WTC11 (cell line): ENCODE results near the gene GLT8D2. TPM values are rescaled to one million over a fixed set of nuclear protein-coding genes. Genes with fewer than 3 reads are reported as not detected.
"Not testable (repeated sequence)": the region's sequence is repeated elsewhere in the genome, so short reads cannot be mapped to it uniquely, and the experiment has no call there.

ENCODE experiments used
- ATAC-seq: fragments of 200-7000 bp; cut with Tn5 transposase; 2 replicates; pipeline ENCODE4 v1.10.0; 2021; ENCODE audit warnings: mild to moderate bottlenecking, moderate library complexity
- CTCF ChIA-PET: fragments of 300-600 bp; sonication (Branson Sonifier 250); formaldehyde crosslinking; loops from one replicate; lab custom pipeline; 2021; ENCODE audit warnings: antibody characterized with exemption; lab: Charles Lee
- POLR2A ChIA-PET: fragments of 350-600 bp; sonication (Branson Sonifier 250); formaldehyde crosslinking; loops from one replicate; lab custom pipeline; 2021; ENCODE audit warnings: antibody characterized with exemption; lab: Charles Lee
- DNase-seq: peaks from one replicate; pipeline ENCODE4 v3.0.0; 2021; ENCODE audit warnings: low spot score
- H3K27ac Mint-ChIP-seq: 2 replicates; pipeline ENCODE4 v1.8.0; 2021; ENCODE audit warnings: mixed read lengths
- H3K27me3 Mint-ChIP-seq: 2 replicates; pipeline ENCODE4 v1.8.0; 2021; ENCODE audit warnings: low read depth, mild to moderate bottlenecking, moderate library complexity, mixed read lengths
- H3K36me3 Mint-ChIP-seq: 2 replicates; pipeline ENCODE4 v1.8.0; 2021; ENCODE audit warnings: mixed read lengths
- H3K4me1 Mint-ChIP-seq: 2 replicates; pipeline ENCODE4 v1.8.0; 2022; ENCODE audit warnings: mixed read lengths
- H3K4me3 Mint-ChIP-seq: 2 replicates; pipeline ENCODE4 v1.8.0; 2021; ENCODE audit warnings: mild to moderate bottlenecking, moderate library complexity, mixed read lengths
- H3K9me3 Mint-ChIP-seq: 2 replicates; pipeline ENCODE4 v1.8.0; 2021; ENCODE audit warnings: mixed read lengths
- AFF4 ChIP-seq: sonication (generic); formaldehyde crosslinking; IDR thresholded peaks from 2 replicates; pipeline ENCODE4 v1.8.1; 2023; ENCODE audit warnings: mild to moderate bottlenecking, missing genetic modification reagents, borderline replicate concordance
- ESRRA ChIP-seq: sonication (generic); formaldehyde crosslinking; IDR thresholded peaks from 2 replicates; pipeline ENCODE4 v1.8.1; 2022; ENCODE audit warnings: mild to moderate bottlenecking, missing genetic modification reagents, borderline replicate concordance
- ETV6 ChIP-seq: sonication (generic); formaldehyde crosslinking; IDR thresholded peaks from 2 replicates; pipeline ENCODE4 v1.8.1; 2022; ENCODE audit warnings: mild to moderate bottlenecking, missing genetic modification reagents
- FOXJ3 ChIP-seq: sonication (generic); formaldehyde crosslinking; IDR thresholded peaks from 2 replicates; pipeline ENCODE4 v1.9.0; 2021; ENCODE audit warnings: missing genetic modification reagents, mild to moderate bottlenecking, borderline replicate concordance
- FOXK1 ChIP-seq: sonication (generic); formaldehyde crosslinking; IDR thresholded peaks from 2 replicates; pipeline ENCODE4 v1.8.0; 2022; ENCODE audit warnings: mild to moderate bottlenecking, moderate library complexity, missing genetic modification reagents
- FOXP1 ChIP-seq: sonication (generic); formaldehyde crosslinking; IDR thresholded peaks from 2 replicates; pipeline ENCODE4 v1.8.0; 2022; ENCODE audit warnings: missing genetic modification reagents, mild to moderate bottlenecking, moderate library complexity, borderline replicate concordance
- GABPB1 ChIP-seq: sonication (generic); formaldehyde crosslinking; IDR thresholded peaks from 2 replicates; pipeline ENCODE4 v1.8.1; 2023; ENCODE audit warnings: mild to moderate bottlenecking, missing genetic modification reagents
- KAT7 ChIP-seq: sonication (generic); formaldehyde crosslinking; IDR thresholded peaks from 2 replicates; pipeline ENCODE4 v1.8.1; 2023; ENCODE audit warnings: missing genetic modification reagents, mild to moderate bottlenecking, borderline replicate concordance
- MXD4 ChIP-seq: fragments of 250-450 bp; sonication (Bioruptor Pico); IDR thresholded peaks from 2 replicates; pipeline ENCODE4 v1.8.0; 2021; ENCODE audit warnings: mild to moderate bottlenecking, moderate library complexity, borderline replicate concordance
- NR1H2 ChIP-seq: sonication (generic); formaldehyde crosslinking; IDR thresholded peaks from 2 replicates; pipeline ENCODE4 v1.9.0; 2021; ENCODE audit warnings: mild to moderate bottlenecking, moderate library complexity, missing genetic modification reagents
- SP1 ChIP-seq: sonication (generic); formaldehyde crosslinking; conservative IDR thresholded peaks from 2 replicates; pipeline ENCODE4 v1.8.1; 2022; ENCODE audit warnings: missing genetic modification reagents
- TCF7 ChIP-seq: sonication (generic); formaldehyde crosslinking; IDR thresholded peaks from 2 replicates; pipeline ENCODE4 v1.8.0; 2022; ENCODE audit warnings: mild to moderate bottlenecking, low read depth, missing genetic modification reagents, moderate library complexity
- TEAD1 ChIP-seq: sonication (generic); formaldehyde crosslinking; IDR thresholded peaks from 2 replicates; pipeline ENCODE4 v1.8.0; 2022; ENCODE audit warnings: mild to moderate bottlenecking, missing genetic modification reagents
- TEAD4 ChIP-seq: sonication (generic); formaldehyde crosslinking; IDR thresholded peaks from 2 replicates; pipeline ENCODE4 v1.8.0; 2022; ENCODE audit warnings: mild to moderate bottlenecking, missing genetic modification reagents
- TP53 ChIP-seq: sonication (generic); formaldehyde crosslinking; IDR thresholded peaks from 2 replicates; pipeline ENCODE4 v1.8.1; 2023; ENCODE audit warnings: mild to moderate bottlenecking, missing genetic modification reagents
- ZNF121 ChIP-seq: sonication (generic); formaldehyde crosslinking; IDR thresholded peaks from 2 replicates; pipeline ENCODE4 v1.8.0; 2023; ENCODE audit warnings: missing genetic modification reagents
- ZNF263 ChIP-seq: sonication (generic); formaldehyde crosslinking; IDR thresholded peaks from 2 replicates; pipeline ENCODE4 v1.8.1; 2022; ENCODE audit warnings: low read depth, mild to moderate bottlenecking, moderate library complexity, missing genetic modification reagents
- ZNF671 ChIP-seq: fragments of 250-450 bp; sonication (Bioruptor Pico); IDR thresholded peaks from 2 replicates; pipeline ENCODE4 v1.8.0; 2021; ENCODE audit warnings: mild to moderate bottlenecking
- ZSCAN18 ChIP-seq: fragments of 250-450 bp; sonication (Bioruptor Pico); IDR thresholded peaks from 2 replicates; pipeline ENCODE4 v2.1.2; 2022; ENCODE audit warnings: mild to moderate bottlenecking, moderate library complexity
- total RNA-seq: library from RNA; stranded (reverse); gene quantifications from 3 replicates; pipeline ENCODE4 v1.2.3, GENCODE V29; 2021

The GLT8D2 gene
- total RNA-seq, 1 experiment from 2014 or later: 4.5 TPM

- DNase-seq: no peak
Measured at GRCh38 chr12:104044158-104044557, 5.8 kb downstream of the GLT8D2 start.

GRCh38 chr12:104042580-104042979 lies 7.4 kb downstream of the GLT8D2 start:
- Mint-ChIP-seq H3K4me1 (no peaks in the 10 kb centered on the region), H3K36me3 (no peaks in the 10 kb centered on the region), H3K27ac (no peak overlapping the region), H3K27me3 (no peaks in the 10 kb centered on the region), H3K4me3 (no peak overlapping the region), H3K9me3 (no peaks in the 10 kb centered on the region; the same call in 1 of the 2 replicates)
- DNase-seq (no peak), ATAC-seq (no peak)
- CTCF ChIA-PET: interaction anchor here (1.5 to 1.6 kb wide), 2 partner anchors 16 to 271 kb away, joined by 3 read pairs; no protein-coding TSS in a partner anchor
- POLR2A ChIA-PET: interaction anchor here (1.2 kb wide), 1 partner anchor 95 kb away, joined by 3 read pairs; the partner anchor contains the start of gene NFYB
- TF ChIP-seq ZNF671 (CRISPR knock-in tag) (no peak), NR1H2 (CRISPR knock-in tag) (no peak)

More at GRCh38 chr12:104044158-104044557, 5.8 kb downstream of the GLT8D2 start:
- ATAC-seq: no peak
- Mint-ChIP-seq H3K4me1 (peaks cover 4% of the 10 kb centered on the region), H3K27ac (no peak overlapping the region), H3K4me3 (no peak overlapping the region), H3K36me3 (no peaks in the 10 kb centered on the region), H3K9me3 (no peaks in the 10 kb centered on the region; the same call in 1 of the 2 replicates), H3K27me3 (peaks cover 6% of the 10 kb centered on the region)
- TF ChIP-seq KAT7 (CRISPR knock-in tag) (no peak), ZSCAN18 (CRISPR knock-in tag) (no peak), ZNF263 (no peak), TEAD4 (no peak), GABPB1 (CRISPR knock-in tag) (no peak), FOXK1 (CRISPR knock-in tag) (no peak), SP1 (CRISPR knock-in tag) (no peak), ETV6 (CRISPR knock-in tag) (no peak), MXD4 (CRISPR knock-in tag) (no peak)
- ChIA-PET POLR2A (no interaction called here), CTCF (interaction anchor here (1.6 kb wide), 1 partner anchor 14 kb away, joined by 3 read pairs; no protein-coding TSS in a partner anchor)

GRCh38 chr12:104039769-104040168 lies 10.2 kb downstream of the GLT8D2 start:
- H3K9me3 Mint-ChIP-seq, ATAC-seq, H3K27ac Mint-ChIP-seq, DNase-seq, H3K4me3 Mint-ChIP-seq, H3K36me3 Mint-ChIP-seq, CTCF ChIA-PET, POLR2A ChIA-PET, H3K4me1 Mint-ChIP-seq: not testable (repeated sequence)
- H3K27me3 Mint-ChIP-seq: peaks cover 12% of the 10 kb centered on the region

- H3K36me3 Mint-ChIP-seq, H3K9me3 Mint-ChIP-seq, DNase-seq, CTCF ChIA-PET, H3K4me3 Mint-ChIP-seq, H3K27ac Mint-ChIP-seq, ATAC-seq, H3K4me1 Mint-ChIP-seq, POLR2A ChIA-PET: not testable (repeated sequence)
- H3K27me3 Mint-ChIP-seq: peaks cover 12% of the 10 kb centered on the region
Measured at GRCh38 chr12:104036143-104036542, 13.8 kb downstream of the GLT8D2 start.

- H3K27ac Mint-ChIP-seq, ATAC-seq, H3K4me1 Mint-ChIP-seq, POLR2A ChIA-PET, CTCF ChIA-PET, H3K27me3 Mint-ChIP-seq, H3K36me3 Mint-ChIP-seq, DNase-seq, H3K9me3 Mint-ChIP-seq, H3K4me3 Mint-ChIP-seq: not testable (repeated sequence)
Measured at GRCh38 chr12:104030596-104030995, 19.4 kb downstream of the GLT8D2 start.

GRCh38 chr12:104026841-104027599 lies 23.0 kb downstream of the GLT8D2 start:
- no peaks in the 10 kb centered on the region for H3K4me1 Mint-ChIP-seq
- no peak for ATAC-seq
- ChIA-PET CTCF (interaction anchor here (0.8 kb wide), 1 partner anchor 332 kb away, joined by 3 read pairs; no protein-coding TSS in a partner anchor), POLR2A (no interaction called here)
- H3K27me3 Mint-ChIP-seq: no peaks in the 10 kb centered on the region
- H3K4me3 Mint-ChIP-seq: no peak overlapping the region
- H3K9me3 Mint-ChIP-seq: peaks cover 16% of the 10 kb centered on the region
- DNase-seq: no peak
- no peak overlapping the region for H3K27ac Mint-ChIP-seq
- H3K36me3 Mint-ChIP-seq: peaks cover 11% of the 10 kb centered on the region; the same call in 1 of the 2 replicates
- TF ChIP-seq AFF4: no peak
- TF ChIP-seq ESRRA (CRISPR knock-in tag): no peak
- TF ChIP-seq ZNF121 (CRISPR knock-in tag): no peak
- TF ChIP-seq FOXJ3 (CRISPR knock-in tag): no peak
- no peak for TF ChIP-seq TP53 (CRISPR knock-in tag)
- no peak for TF ChIP-seq FOXP1 (CRISPR knock-in tag)
- TF ChIP-seq TEAD1: no peak
- TF ChIP-seq TCF7 (CRISPR knock-in tag): no peak
